NB4 (cell line): Measurements from ENCODE around the gene SEMA4G.

Experiments used
- CTCF ChIP-seq: IDR thresholded peaks from one replicate; pipeline ENCODE4 v1.5.1; 2012; ENCODE audit warnings: low read depth, low read length
- POLR2A ChIP-seq: IDR thresholded peaks from 2 replicates; pipeline ENCODE4 v1.6.1; 2011; ENCODE audit warnings: mild to moderate bottlenecking; ENCODE audit not compliant: insufficient read length; ENCODE audit errors: extremely low read depth

GRCh38 chr10:100928039-100928438 lies 41.3 kb upstream of the SEMA4G start:
- TF ChIP-seq POLR2A (no peak), CTCF (no peak)
